ENCODE measurements around the gene SCD5.

Gene SCD5

GRCh38 chr4:82715731-82716617 is 82.6 kb downstream of the SCD5 start:
- no peak overlapping the region for H3K4me3 ChIP-seq (ENCODE audit: low read depth, low read length)
- no peaks in the 10 kb centered on the region for H3K27me3 ChIP-seq
- DNase-seq, result no peak
- H3K4me1 ChIP-seq, result no peaks in the 10 kb centered on the region
- H3K9me3 ChIP-seq, result no peaks in the 10 kb centered on the region
- TF ChIP-seq, protein P1, sequence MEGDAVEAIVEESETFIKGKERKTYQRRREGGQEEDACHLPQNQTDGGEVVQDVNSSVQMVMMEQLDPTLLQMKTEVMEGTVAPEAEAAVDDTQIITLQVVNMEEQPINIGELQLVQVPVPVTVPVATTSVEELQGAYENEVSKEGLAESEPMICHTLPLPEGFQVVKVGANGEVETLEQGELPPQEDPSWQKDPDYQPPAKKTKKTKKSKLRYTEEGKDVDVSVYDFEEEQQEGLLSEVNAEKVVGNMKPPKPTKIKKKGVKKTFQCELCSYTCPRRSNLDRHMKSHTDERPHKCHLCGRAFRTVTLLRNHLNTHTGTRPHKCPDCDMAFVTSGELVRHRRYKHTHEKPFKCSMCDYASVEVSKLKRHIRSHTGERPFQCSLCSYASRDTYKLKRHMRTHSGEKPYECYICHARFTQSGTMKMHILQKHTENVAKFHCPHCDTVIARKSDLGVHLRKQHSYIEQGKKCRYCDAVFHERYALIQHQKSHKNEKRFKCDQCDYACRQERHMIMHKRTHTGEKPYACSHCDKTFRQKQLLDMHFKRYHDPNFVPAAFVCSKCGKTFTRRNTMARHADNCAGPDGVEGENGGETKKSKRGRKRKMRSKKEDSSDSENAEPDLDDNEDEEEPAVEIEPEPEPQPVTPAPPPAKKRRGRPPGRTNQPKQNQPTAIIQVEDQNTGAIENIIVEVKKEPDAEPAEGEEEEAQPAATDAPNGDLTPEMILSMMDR (IDR thresholded peaks at IDR 0.05; ENCODE audit: low read depth, low read length), result no peak
- H3K36me3 ChIP-seq, result no peaks in the 10 kb centered on the region

DNA sequence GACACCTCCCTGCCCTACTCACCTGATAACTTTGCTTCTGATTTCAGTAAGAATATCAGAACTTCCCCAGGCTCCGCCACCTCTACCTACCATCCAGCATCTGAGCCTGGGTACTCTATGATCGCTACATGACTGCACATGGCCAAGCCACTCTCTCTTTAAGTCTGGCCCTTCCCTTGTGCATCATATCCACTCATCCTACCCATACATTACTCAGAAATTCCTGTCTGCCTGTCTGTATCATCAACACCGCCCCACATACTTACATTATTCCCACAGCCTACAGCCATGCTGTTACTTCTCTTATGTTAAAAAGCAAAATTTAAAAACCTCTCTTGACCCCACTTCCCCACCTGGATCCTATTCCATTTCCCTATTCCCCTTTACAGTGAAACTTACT is 84.7 kb downstream of the SCD5 start:
- Histone ChIP-seq H3K27me3 (no peaks in the 10 kb centered on the region), H3K9me3 (no peaks in the 10 kb centered on the region), H3K36me3 (no peaks in the 10 kb centered on the region), H3K4me3 (ENCODE audit: low read depth, low read length) (no peak overlapping the region), H3K4me1 (no peaks in the 10 kb centered on the region)
- TF ChIP-seq, protein P1 (IDR thresholded peaks at IDR 0.05; ENCODE audit: low read depth, low read length), result no peak
- no peak for DNase-seq

DNA sequence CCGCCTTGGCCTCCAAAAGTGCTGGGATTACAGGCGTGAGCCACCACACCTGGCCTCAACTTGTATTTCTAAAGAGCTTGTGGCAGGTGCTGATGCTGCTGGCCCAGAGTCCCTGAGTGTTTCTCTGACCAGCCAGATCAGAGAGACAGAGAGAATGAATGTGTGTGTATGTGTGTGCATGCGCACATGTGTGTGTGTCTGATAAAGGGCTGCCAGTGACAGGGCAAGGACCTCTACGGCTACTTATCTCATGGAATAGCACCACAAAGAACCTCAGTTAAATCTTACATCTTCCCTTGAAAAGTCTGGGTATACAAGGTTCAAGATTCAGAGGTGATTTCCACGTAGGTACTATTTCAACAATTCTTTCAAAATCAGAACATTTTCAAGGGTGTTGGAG is 86.0 kb downstream of the SCD5 start:
- Histone ChIP-seq H3K4me3 (ENCODE audit: low read depth, low read length) (no peak overlapping the region), H3K36me3 (no peaks in the 10 kb centered on the region), H3K4me1 (no peaks in the 10 kb centered on the region), H3K27me3 (no peaks in the 10 kb centered on the region), H3K9me3 (no peaks in the 10 kb centered on the region)
- TF ChIP-seq, protein P1 (IDR thresholded peaks at IDR 0.05; ENCODE audit: low read depth, low read length), result no peak
- no peak for DNase-seq

GRCh38 chr4:82711158-82711785 is 87.3 kb downstream of the SCD5 start:
- Histone ChIP-seq H3K36me3 (no peaks in the 10 kb centered on the region), H3K9me3 (no peaks in the 10 kb centered on the region), H3K4me3 (ENCODE audit: low read depth, low read length) (no peak overlapping the region), H3K27me3 (no peaks in the 10 kb centered on the region), H3K4me1 (no peaks in the 10 kb centered on the region)
- no peak for DNase-seq
- TF ChIP-seq, protein P1 (IDR thresholded peaks at IDR 0.05; ENCODE audit: low read depth, low read length), result peak; percentile 23; the same call in 1 of the 2 replicates

DNA sequence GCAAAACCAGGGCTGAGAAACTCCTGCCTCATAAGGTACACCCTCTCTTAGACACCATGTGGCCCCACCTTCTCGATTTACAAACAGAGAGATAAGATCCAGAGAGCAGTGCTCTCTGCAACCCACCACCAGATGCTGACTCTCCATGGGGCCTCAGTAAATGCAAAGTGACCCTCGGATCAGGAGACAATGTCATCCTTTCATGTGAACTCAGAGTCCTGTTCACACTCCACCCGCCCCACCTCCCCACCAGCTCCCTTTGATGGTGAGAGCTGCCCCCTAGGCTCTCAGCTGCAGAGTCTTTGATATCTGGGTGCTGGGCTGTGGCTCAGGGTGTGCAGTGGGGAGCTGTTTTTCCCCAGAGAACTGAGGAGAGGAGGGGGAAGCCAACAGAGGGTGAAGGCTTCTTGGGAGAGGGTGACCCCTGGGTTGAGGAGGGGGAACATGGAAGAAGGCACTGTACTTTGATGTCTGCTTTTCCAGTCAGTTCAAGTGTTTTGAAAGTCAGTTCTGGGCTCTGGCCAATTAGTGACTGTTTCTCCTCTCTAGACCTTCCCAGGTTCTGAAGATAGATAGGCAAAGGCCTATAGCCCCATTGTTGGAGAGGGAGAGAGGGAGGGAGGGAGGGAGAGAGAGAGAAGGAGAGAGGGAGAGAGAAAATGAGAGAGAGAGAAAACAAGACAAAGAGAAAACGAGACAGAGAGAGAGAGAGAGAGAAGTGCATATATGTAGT is 88.2 kb downstream of the SCD5 start:
- H3K27me3 ChIP-seq, result no peaks in the 10 kb centered on the region
- no peaks in the 10 kb centered on the region for H3K36me3 ChIP-seq
- H3K4me3 ChIP-seq (ENCODE audit: low read depth, low read length), result no peak overlapping the region
- no peaks in the 10 kb centered on the region for H3K4me1 ChIP-seq
- TF ChIP-seq, protein P1 (IDR thresholded peaks at IDR 0.05; ENCODE audit: low read depth, low read length), result no peak
- DNase-seq, result no peak
- H3K9me3 ChIP-seq, result no peaks in the 10 kb centered on the region
